RWPE1 (cell line): Measurements from ENCODE around the gene RAB20.

ENCODE experiments used
- CTCF ChIA-PET: fragments of 350-600 bp; sonication (Branson Sonifier 250); formaldehyde crosslinking; extraction: SDS; loops from one replicate; lab custom pipeline; 2021; lab: Yijun Ruan, JAX
- POLR2A ChIA-PET: fragments of 400-600 bp; formaldehyde crosslinking; extraction: SDS; loops from one replicate; lab custom pipeline; 2020; ENCODE audit warnings: antibody characterized with exemption; ENCODE audit not compliant: low non-redundant PET; lab: Yijun Ruan, JAX
- DNase-seq: peaks from one replicate; pipeline ENCODE4 v3.0.0; 2012; ENCODE audit warnings: low spot score
- H3K27ac ChIP-seq: fragments of 450-650 bp; 2 replicates; pipeline ENCODE4 v1.5.1; 2017
- CTCF ChIP-seq: fragments of 450-650 bp; conservative IDR thresholded peaks from 2 replicates; pipeline ENCODE4 v1.5.1; 2017; ENCODE audit warnings: low read depth, mild to moderate bottlenecking

Gene RAB20

GRCh38 chr13:110551284-110551683 lies 10.2 kb downstream of the RAB20 start:
- CTCF ChIA-PET, result interaction anchor here (0.5 kb wide), 1 partner anchor 15 kb away, joined by 3 read pairs; no protein-coding TSS in a partner anchor

GRCh38 chr13:110549795-110550160 lies 11.7 kb downstream of the RAB20 start:
- CTCF ChIA-PET, result interaction anchor here (0.7 kb wide), 1 partner anchor 400 kb away, joined by 4 read pairs; no protein-coding TSS in a partner anchor
- no peak overlapping the region for H3K27ac ChIP-seq
- no peak for DNase-seq
- POLR2A ChIA-PET, result no interaction called here
- no peak for TF ChIP-seq CTCF

More at GRCh38 chr13:110551284-110551683, 10.2 kb downstream of the RAB20 start:
- no peak overlapping the region for H3K27ac ChIP-seq
- no peak for TF ChIP-seq CTCF
- POLR2A ChIA-PET, result interaction anchor here (0.7 kb wide), 1 partner anchor 68 kb away, joined by 4 read pairs; no protein-coding TSS in a partner anchor
- no peak for DNase-seq

GRCh38 chr13:110548891-110549794 lies 12.4 kb downstream of the RAB20 start:
- CTCF ChIA-PET, result interaction anchor here (0.7 kb wide), 1 partner anchor 399 kb away, joined by 4 read pairs; no protein-coding TSS in a partner anchor
- POLR2A ChIA-PET, result no interaction called here
- TF ChIP-seq CTCF, result no peak
- H3K27ac ChIP-seq, result no peak overlapping the region
- no peak for DNase-seq

- ChIA-PET POLR2A (interaction anchor here (0.5 kb wide), 1 partner anchor 26 kb away, joined by 3 read pairs; no protein-coding TSS in a partner anchor), CTCF (interaction anchor here (0.6 to 0.7 kb wide), 2 partner anchors 20 to 91 kb away, joined by 3 read pairs; no protein-coding TSS in a partner anchor)
- DNase-seq, result peak; percentile 89
- H3K27ac ChIP-seq, result peak overlapping the region; percentile 56
- no peak for TF ChIP-seq CTCF
Measured at GRCh38 chr13:110546926-110547325, 14.6 kb downstream of the RAB20 start.

DNA sequence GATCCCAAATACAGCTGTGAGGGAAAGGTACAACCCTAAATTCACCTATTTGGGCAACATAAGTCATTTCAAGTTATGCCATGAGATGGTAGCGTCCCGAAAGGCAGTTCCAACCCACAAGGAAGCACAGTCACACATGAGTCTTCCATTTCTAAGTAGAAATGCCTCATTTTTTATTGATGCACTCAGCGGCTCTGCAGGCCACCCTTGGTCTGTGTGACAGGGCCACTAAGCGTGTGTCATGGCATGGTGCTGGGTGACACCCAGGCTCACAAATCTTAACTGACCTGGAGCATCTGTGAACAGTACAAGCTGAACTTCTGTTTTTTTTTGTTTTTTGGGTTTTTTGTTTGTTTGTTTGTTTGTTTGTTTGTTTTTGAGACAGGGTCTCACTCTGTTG lies 15.1 kb downstream of the RAB20 start:
- CTCF ChIA-PET, result interaction anchor here (0.6 to 0.7 kb wide), 3 partner anchors 20 to 91 kb away, joined by 3 to 5 read pairs (median 3); no protein-coding TSS in a partner anchor
- DNase-seq, result no peak
- TF ChIP-seq CTCF, result no peak
- peak overlapping the region; percentile 56 for H3K27ac ChIP-seq
- POLR2A ChIA-PET, result no interaction called here

GRCh38 chr13:110542169-110542796 lies 19.2 kb downstream of the RAB20 start:
- H3K27ac ChIP-seq, result no peak overlapping the region
- no peak for DNase-seq
- ChIA-PET CTCF (interaction anchor here (0.6 kb wide), 1 partner anchor 56 kb away, joined by 3 read pairs; no protein-coding TSS in a partner anchor), POLR2A (no interaction called here)
- no peak for TF ChIP-seq CTCF
